Calu3 (cell line): ENCODE measurements around the gene SSBP3. TPM values are rescaled to one million over a fixed set of nuclear protein-coding genes. Genes with fewer than 3 reads are reported as not detected.
A peak's percentile ranks its signal among the peaks of the same experiment; 100 is the strongest.

ENCODE experiments used
- BruUV-seq: library from RNA; stranded (reverse); fragments of 400-500 nt; replicated peaks from 2 replicates; lab custom pipeline; 2021; lab: Mats Ljungman, UMichigan
- CTCF ChIA-PET: fragments of 300-600 bp; sonication (Branson Sonifier 250); formaldehyde crosslinking; loops from one replicate; lab custom pipeline; 2022; ENCODE audit warnings: antibody characterized with exemption; lab: Charles Lee
- DNase-seq: peaks from one replicate; pipeline ENCODE4 v3.0.0; 2022
- H3K27ac Mint-ChIP-seq: one replicate; pipeline ENCODE4 v1.8.0; 2022; ENCODE audit warnings: mixed read lengths; ENCODE audit not compliant: unreplicated experiment
- H3K27me3 Mint-ChIP-seq: one replicate; pipeline ENCODE4 v1.8.0; 2022; ENCODE audit warnings: mixed read lengths; ENCODE audit not compliant: unreplicated experiment
- H3K36me3 Mint-ChIP-seq: one replicate; pipeline ENCODE4 v1.8.0; 2022; ENCODE audit warnings: mild to moderate bottlenecking, moderate library complexity, mixed read lengths; ENCODE audit not compliant: insufficient read depth, unreplicated experiment
- H3K4me1 Mint-ChIP-seq: one replicate; pipeline ENCODE4 v1.8.0; 2022; ENCODE audit warnings: mild to moderate bottlenecking, low read depth, mixed read lengths; ENCODE audit not compliant: unreplicated experiment
- H3K4me3 Mint-ChIP-seq: one replicate; pipeline ENCODE4 v1.8.0; 2022; ENCODE audit warnings: mild to moderate bottlenecking, low read depth, moderate library complexity, mixed read lengths; ENCODE audit not compliant: unreplicated experiment
- H3K9me3 Mint-ChIP-seq: one replicate; pipeline ENCODE4 v1.8.0; 2022; ENCODE audit warnings: low read depth, mixed read lengths; ENCODE audit not compliant: unreplicated experiment
- intact Hi-C: fragments of 100-400 bp; cut with micrococcal nuclease; formaldehyde crosslinking; loops from one replicate; pipeline ENCODE4 v1.10.0; 2022; ENCODE audit not compliant: unreplicated experiment
- total RNA-seq: library from RNA; stranded (reverse); gene quantifications from 2 replicates; pipeline ENCODE4 v1.2.3, GENCODE V29; 2022
- TF ChIP-seq, protein P1 (sequence below): fragments of 200-600 bp; IDR thresholded peaks from one replicate; pipeline ENCODE4 v1.8.0; 2022; ENCODE audit warnings: antibody characterized with exemption; ENCODE audit not compliant: unreplicated experiment

The SSBP3 gene
- total RNA-seq, 1 experiment from 2014 or later: 16.6 TPM

DNA sequence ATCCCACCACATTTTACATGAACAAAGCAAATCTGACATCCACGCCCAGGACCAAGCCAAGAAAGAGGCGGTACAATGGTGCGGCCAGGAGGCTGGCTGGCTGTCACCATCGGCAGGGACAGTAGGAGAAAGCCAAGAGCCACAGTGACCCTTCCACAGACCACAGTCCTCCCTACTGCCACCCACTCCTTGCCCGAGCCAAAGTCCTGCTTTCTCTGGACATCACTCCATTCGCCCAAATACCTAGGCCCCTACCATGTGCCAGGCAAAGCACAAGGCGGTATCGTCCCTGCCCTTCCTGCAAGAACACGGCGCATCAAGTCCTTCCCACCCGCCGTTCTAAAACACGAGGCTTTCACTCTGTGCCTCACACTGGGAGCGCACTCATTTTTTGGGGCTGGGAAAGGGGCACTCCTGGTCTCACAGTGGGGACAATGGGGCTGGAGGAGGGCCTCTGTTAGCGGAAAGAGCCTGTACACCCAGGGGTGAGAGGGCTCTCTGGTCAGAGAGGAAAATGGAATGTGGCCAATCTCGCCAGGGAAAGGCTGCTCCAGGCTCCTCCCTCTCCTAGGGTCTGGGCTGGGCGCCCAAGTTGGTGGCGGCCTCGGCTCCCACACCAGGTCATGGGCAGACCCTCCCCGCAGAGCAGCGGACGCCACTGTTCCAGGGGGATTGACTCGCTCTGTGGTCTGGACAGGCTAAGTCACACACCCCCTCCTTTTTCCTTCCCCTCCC lies 26.5 kb downstream of the SSBP3 start:
- intact Hi-C loops: no loop called here
- TF ChIP-seq, protein P1, sequence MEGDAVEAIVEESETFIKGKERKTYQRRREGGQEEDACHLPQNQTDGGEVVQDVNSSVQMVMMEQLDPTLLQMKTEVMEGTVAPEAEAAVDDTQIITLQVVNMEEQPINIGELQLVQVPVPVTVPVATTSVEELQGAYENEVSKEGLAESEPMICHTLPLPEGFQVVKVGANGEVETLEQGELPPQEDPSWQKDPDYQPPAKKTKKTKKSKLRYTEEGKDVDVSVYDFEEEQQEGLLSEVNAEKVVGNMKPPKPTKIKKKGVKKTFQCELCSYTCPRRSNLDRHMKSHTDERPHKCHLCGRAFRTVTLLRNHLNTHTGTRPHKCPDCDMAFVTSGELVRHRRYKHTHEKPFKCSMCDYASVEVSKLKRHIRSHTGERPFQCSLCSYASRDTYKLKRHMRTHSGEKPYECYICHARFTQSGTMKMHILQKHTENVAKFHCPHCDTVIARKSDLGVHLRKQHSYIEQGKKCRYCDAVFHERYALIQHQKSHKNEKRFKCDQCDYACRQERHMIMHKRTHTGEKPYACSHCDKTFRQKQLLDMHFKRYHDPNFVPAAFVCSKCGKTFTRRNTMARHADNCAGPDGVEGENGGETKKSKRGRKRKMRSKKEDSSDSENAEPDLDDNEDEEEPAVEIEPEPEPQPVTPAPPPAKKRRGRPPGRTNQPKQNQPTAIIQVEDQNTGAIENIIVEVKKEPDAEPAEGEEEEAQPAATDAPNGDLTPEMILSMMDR: no peak
- peaks cover 22% of the 10 kb centered on the region for H3K4me1 Mint-ChIP-seq
- no peaks in the 10 kb centered on the region for H3K9me3 Mint-ChIP-seq
- H3K27ac Mint-ChIP-seq: no peak overlapping the region
- no peaks in the 10 kb centered on the region for H3K27me3 Mint-ChIP-seq
- BruUV-seq: no TSS peak
- CTCF ChIA-PET: no interaction called here
- no peak overlapping the region for H3K4me3 Mint-ChIP-seq
- peaks cover 6% of the 10 kb centered on the region for H3K36me3 Mint-ChIP-seq
- DNase-seq: no peak

DNA sequence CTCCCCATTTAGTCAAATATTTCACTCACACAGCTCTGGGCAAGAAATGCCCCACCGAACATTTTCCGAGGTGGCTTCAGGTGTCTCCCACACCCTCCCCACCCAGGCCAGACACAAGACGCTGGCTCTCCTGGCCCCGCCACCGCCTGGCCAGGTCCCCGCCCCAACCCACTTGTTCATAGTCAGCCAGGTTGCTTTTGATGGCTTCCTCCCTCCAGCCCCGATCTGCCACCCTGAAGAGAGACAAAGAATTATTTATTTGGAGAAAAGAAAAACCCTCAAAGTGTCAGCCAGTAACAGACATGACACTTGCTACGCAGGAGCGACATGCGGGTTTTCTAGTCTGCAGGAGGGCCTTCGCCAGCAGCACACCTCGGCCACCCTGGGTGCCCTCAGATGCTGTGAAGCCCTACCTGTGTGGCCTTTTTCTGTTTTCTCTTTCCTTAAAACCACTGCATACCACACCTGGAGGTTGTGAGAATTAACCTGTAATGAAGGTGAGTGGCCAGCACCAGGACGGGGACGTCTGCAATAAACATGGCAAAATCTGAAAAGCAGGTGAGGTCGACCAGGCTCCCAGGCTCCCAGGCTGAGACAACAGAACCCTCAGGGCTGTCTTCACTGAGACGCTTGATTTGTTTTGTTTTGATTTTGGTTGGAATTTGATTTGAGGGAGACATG lies 27.2 kb downstream of the SSBP3 start:
- H3K9me3 Mint-ChIP-seq: no peaks in the 10 kb centered on the region
- BruUV-seq: no TSS peak
- TF ChIP-seq, protein P1: no peak
- intact Hi-C loops: no loop called here
- no peaks in the 10 kb centered on the region for H3K27me3 Mint-ChIP-seq
- peaks cover 6% of the 10 kb centered on the region for H3K36me3 Mint-ChIP-seq
- CTCF ChIA-PET: no interaction called here
- peaks cover 25% of the 10 kb centered on the region for H3K4me1 Mint-ChIP-seq
- DNase-seq: no peak
- no peak overlapping the region for H3K4me3 Mint-ChIP-seq
- H3K27ac Mint-ChIP-seq: no peak overlapping the region

DNA sequence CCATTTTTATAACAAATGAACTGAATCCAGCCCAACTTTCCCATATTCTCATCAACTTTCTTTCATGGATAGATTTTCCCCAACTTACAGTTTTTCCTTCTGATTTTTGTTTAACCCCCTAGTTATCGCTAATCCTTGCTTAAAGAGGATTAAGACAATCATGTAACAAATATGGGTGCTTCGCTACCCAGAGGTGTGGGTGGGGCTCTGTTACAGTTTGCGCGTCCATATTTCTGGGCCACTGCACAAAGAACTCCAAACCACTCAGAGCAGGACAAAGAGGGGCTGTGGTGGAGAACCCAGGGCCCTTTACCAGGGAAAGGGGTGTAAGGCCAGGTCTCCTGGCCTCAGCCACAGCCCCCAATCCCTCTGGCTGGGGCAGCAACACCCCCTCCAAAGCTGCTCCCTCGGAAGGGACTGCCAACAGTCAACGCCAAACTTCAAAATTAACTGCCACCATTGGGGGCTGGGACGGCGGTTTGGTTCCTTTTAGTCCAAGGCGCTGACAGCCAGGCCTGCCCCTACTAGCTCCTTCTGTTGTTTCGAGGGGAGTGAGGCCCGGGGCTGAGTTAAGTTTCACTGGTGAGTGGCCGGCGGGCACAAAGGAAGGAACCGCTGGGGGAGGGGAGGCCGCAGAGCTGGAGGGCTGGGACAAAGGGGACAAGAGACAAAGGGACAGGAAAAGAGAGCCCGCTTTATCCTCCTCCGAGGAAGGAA lies 27.9 kb downstream of the SSBP3 start:
- no peaks in the 10 kb centered on the region for H3K27me3 Mint-ChIP-seq
- no peak overlapping the region for H3K27ac Mint-ChIP-seq
- BruUV-seq: no TSS peak
- H3K36me3 Mint-ChIP-seq: peaks cover 6% of the 10 kb centered on the region
- no peaks in the 10 kb centered on the region for H3K9me3 Mint-ChIP-seq
- no peak for DNase-seq
- CTCF ChIA-PET: no interaction called here
- TF ChIP-seq, protein P1: no peak
- H3K4me3 Mint-ChIP-seq: no peak overlapping the region
- intact Hi-C loops: no loop called here
- H3K4me1 Mint-ChIP-seq: peaks cover 30% of the 10 kb centered on the region

DNA sequence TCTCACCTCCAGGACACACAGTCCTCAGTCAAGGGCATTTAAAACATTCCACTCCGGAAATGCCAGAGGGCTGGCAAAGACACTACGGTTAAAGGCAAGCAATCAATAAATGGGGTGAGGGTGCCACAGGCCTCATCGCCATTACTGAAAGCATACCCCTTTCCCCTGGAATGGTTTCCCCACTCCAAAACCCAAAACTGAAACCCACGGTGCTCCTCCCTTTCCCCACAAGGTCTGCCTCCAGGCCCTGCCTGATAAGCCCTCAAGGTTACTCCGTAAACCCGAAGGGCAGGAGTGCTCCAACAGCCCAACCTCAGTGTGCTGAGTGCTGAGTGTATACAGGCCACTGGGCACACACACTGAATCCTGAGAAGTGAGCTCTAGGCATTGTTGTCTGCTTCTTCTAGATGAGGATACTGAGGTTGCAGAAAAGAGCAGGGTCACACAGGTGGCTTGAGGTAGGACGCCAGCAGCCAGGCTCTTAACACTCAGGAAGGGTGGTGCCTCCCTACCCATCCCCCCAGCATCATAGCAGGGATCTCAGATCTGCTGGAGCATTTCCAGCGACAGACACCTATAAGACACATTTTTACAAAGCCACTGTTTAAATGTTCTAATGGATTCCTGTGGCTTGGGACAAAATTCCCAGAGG lies 29.0 kb downstream of the SSBP3 start:
- peaks cover 6% of the 10 kb centered on the region for H3K36me3 Mint-ChIP-seq
- TF ChIP-seq, protein P1: no peak
- no peaks in the 10 kb centered on the region for H3K27me3 Mint-ChIP-seq
- no peaks in the 10 kb centered on the region for H3K9me3 Mint-ChIP-seq
- no peak overlapping the region for H3K4me3 Mint-ChIP-seq
- intact Hi-C loops: no loop called here
- DNase-seq: no peak
- CTCF ChIA-PET: no interaction called here
- BruUV-seq: no TSS peak
- H3K4me1 Mint-ChIP-seq: peaks cover 34% of the 10 kb centered on the region
- peak overlapping the region; percentile 48 for H3K27ac Mint-ChIP-seq
